Loucy (cell line): ENCODE results near the gene CDS2.

ENCODE experiments used
- H2AFZ ChIP-seq: fragments of 200-600 bp; sonication (generic); 2 replicates; pipeline ENCODE4 v1.6.0; 2016; ENCODE audit warnings: antibody characterized with exemption, mild to moderate bottlenecking, low read length, moderate library complexity
- H3F3A ChIP-seq: fragments of 200-600 bp; 2 replicates; pipeline ENCODE4 v1.6.0; 2016; ENCODE audit warnings: antibody characterized with exemption, low read depth, mild to moderate bottlenecking
- H3K27me3 ChIP-seq: fragments of 200-600 bp; sonication (generic); 2 replicates; pipeline ENCODE4 v1.6.1; 2014; ENCODE audit warnings: low read length, mild to moderate bottlenecking; ENCODE audit not compliant: insufficient read depth, poor library complexity, severe bottlenecking
- H3K36me3 ChIP-seq: fragments of 200-600 bp; sonication (generic); 2 replicates; pipeline ENCODE4 v1.6.1; 2016; ENCODE audit warnings: low read length; ENCODE audit not compliant: insufficient read depth
- H3K4me1 ChIP-seq: fragments of 200-600 bp; sonication (generic); 2 replicates; pipeline ENCODE4 v1.5.1; 2014; ENCODE audit warnings: low read length, mild to moderate bottlenecking; ENCODE audit not compliant: insufficient read depth, poor library complexity, severe bottlenecking
- H3K4me2 ChIP-seq: fragments of 200-600 bp; sonication (generic); 2 replicates; pipeline ENCODE4 v1.6.0; 2014; ENCODE audit warnings: antibody characterized with exemption, low read length, low read depth, mild to moderate bottlenecking; ENCODE audit not compliant: poor library complexity, severe bottlenecking
- H3K4me3 ChIP-seq: fragments of 200-600 bp; sonication (generic); 2 replicates; pipeline ENCODE4 v1.5.1; 2014; ENCODE audit warnings: low read length, mild to moderate bottlenecking, mixed read lengths; ENCODE audit not compliant: poor library complexity, severe bottlenecking
- H3K79me2 ChIP-seq: fragments of 200-600 bp; sonication (generic); 2 replicates; pipeline ENCODE4 v1.6.1; 2014; ENCODE audit warnings: low read length; ENCODE audit not compliant: insufficient read depth
- H3K9ac ChIP-seq: fragments of 200-600 bp; sonication (generic); 2 replicates; pipeline ENCODE4 v1.6.0; 2014; ENCODE audit warnings: mild to moderate bottlenecking, low read depth, low read length, moderate library complexity; ENCODE audit not compliant: poor library complexity, severe bottlenecking
- H3K9me2 ChIP-seq: fragments of 200-600 bp; sonication (generic); replicated peaks from 2 replicates; pipeline ENCODE4 v1.6.1; 2016; ENCODE audit warnings: low read depth, low read length, mixed read lengths
- H3K9me3 ChIP-seq: fragments of 200-600 bp; sonication (generic); 2 replicates; pipeline ENCODE4 v1.6.1; 2014; ENCODE audit warnings: mild to moderate bottlenecking, antibody characterized with exemption, low read length, low read depth; ENCODE audit not compliant: insufficient read depth
- H4K20me1 ChIP-seq: fragments of 200-600 bp; sonication (generic); 2 replicates; pipeline ENCODE4 v1.6.0; 2014; ENCODE audit warnings: antibody characterized with exemption, low read length, mild to moderate bottlenecking; ENCODE audit not compliant: insufficient read depth, poor library complexity, severe bottlenecking
- EZH2phosphoT487 ChIP-seq: fragments of 200-600 bp; IDR thresholded peaks from 2 replicates; pipeline ENCODE4 v1.6.1; 2018; ENCODE audit warnings: antibody characterized with exemption, mild to moderate bottlenecking, moderate library complexity, borderline replicate concordance
- TF ChIP-seq, protein P1 (sequence below): fragments of 200-600 bp; sonication (generic); conservative IDR thresholded peaks from 2 replicates; pipeline ENCODE4 v1.5.1; 2014; ENCODE audit warnings: mild to moderate bottlenecking, antibody characterized with exemption, low read length

Gene CDS2

DNA sequence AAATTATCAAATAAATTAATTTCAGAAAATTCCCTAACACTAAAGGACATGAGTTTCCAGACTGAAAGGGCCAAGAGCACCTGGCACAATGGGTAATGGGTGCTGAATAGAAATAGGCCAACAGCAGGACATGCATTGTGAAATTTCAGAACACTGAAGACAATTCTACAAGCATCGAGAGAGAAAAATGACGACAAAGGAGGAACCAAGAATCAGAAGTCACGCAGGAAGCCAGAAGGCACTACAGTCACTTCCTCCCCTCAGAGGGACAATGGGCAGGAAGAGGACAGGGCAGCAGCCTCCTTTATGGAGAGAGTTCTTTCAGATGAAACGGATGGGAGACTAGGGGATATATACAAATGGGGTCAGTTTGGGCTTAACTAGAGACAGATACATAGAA lies 36.6 kb upstream of the CDS2 start:
- H3K4me3 ChIP-seq = no peak overlapping the region
- H2AFZ ChIP-seq = 0 out of 2 replicates have a peak overlapping the region, but pooled peaks have one; percentile 20
- no peaks in the 10 kb centered on the region for H3K79me2 ChIP-seq
- TF ChIP-seq, protein P1, sequence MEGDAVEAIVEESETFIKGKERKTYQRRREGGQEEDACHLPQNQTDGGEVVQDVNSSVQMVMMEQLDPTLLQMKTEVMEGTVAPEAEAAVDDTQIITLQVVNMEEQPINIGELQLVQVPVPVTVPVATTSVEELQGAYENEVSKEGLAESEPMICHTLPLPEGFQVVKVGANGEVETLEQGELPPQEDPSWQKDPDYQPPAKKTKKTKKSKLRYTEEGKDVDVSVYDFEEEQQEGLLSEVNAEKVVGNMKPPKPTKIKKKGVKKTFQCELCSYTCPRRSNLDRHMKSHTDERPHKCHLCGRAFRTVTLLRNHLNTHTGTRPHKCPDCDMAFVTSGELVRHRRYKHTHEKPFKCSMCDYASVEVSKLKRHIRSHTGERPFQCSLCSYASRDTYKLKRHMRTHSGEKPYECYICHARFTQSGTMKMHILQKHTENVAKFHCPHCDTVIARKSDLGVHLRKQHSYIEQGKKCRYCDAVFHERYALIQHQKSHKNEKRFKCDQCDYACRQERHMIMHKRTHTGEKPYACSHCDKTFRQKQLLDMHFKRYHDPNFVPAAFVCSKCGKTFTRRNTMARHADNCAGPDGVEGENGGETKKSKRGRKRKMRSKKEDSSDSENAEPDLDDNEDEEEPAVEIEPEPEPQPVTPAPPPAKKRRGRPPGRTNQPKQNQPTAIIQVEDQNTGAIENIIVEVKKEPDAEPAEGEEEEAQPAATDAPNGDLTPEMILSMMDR = no peak
- no peak for TF ChIP-seq EZH2phosphoT487
- no peaks in the 10 kb centered on the region for H3K9me2 ChIP-seq
- H3F3A ChIP-seq = no peaks in the 10 kb centered on the region
- no peak overlapping the region for H3K9ac ChIP-seq
- no peaks in the 10 kb centered on the region; the same call in 1 of the 2 replicates for H3K36me3 ChIP-seq
- no peaks in the 10 kb centered on the region for H3K9me3 ChIP-seq
- H3K4me1 ChIP-seq = no peaks in the 10 kb centered on the region
- no peaks in the 10 kb centered on the region for H3K27me3 ChIP-seq
- H4K20me1 ChIP-seq = no peaks in the 10 kb centered on the region
- no peak overlapping the region for H3K4me2 ChIP-seq

DNA sequence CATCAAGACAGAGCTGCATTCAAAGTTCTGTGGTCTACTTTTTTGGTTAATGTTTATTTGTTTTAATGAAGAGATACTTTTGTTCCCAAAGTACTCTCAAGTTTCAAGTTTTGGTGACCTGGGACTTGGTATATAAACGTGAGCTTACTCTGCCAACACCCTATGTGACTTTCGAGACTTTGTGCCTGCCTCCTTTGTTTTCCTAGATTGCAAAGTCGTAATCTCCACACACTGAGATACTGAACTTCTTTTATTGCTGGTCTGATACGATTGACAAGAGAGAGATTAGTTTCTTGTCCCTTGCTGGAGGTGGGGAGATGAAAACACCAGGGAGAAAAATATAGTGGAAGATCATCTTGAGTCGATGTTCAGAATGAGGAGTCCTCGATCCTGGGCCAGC lies 34.9 kb upstream of the CDS2 start:
- Histone ChIP-seq H3K4me2 (no peak overlapping the region), H4K20me1 (no peaks in the 10 kb centered on the region), H3K9ac (no peak overlapping the region), H3K9me2 (no peaks in the 10 kb centered on the region), H3K27me3 (no peaks in the 10 kb centered on the region), H3K4me1 (no peaks in the 10 kb centered on the region), H3K36me3 (no peaks in the 10 kb centered on the region; the same call in 1 of the 2 replicates), H3K79me2 (no peaks in the 10 kb centered on the region), H3F3A (no peaks in the 10 kb centered on the region), H3K9me3 (no peaks in the 10 kb centered on the region), H2AFZ (no peak overlapping the region), H3K4me3 (no peak overlapping the region)
- TF ChIP-seq, protein P1 = no peak
- no peak for TF ChIP-seq EZH2phosphoT487

DNA sequence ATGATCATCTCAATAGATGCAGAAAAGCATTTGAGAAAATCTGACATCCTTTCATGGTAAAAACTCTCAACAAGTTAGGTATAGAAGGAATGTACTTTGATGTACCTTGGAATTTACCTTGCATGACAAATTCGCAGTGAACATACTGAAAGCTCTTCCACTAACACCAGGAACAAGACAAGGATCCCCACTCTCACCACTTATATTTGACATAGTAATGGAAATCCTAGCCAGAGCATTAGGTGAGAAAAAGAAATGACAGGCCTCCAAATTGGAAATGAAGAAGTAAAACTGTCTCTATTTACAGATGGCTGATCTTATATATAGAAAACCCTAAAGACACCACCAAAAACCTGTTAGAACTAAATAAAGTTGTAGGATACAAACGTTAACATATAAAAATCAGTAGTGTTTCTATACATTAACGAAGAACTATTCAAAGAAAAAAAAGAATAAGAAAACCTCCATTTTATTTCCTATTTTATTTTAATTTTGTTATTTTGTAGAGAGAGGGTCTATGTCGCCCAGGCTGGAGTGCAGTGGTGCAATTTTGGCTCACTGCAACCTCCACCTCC lies 34.0 kb upstream of the CDS2 start:
- Histone ChIP-seq H3K36me3 (no peaks in the 10 kb centered on the region; the same call in 1 of the 2 replicates), H3K79me2 (no peaks in the 10 kb centered on the region), H3K4me2 (no peak overlapping the region), H3K27me3 (no peaks in the 10 kb centered on the region), H4K20me1 (no peaks in the 10 kb centered on the region), H3K4me1 (no peaks in the 10 kb centered on the region), H3F3A (no peaks in the 10 kb centered on the region), H3K9me3 (no peaks in the 10 kb centered on the region), H3K9me2 (no peaks in the 10 kb centered on the region), H2AFZ (no peak overlapping the region), H3K9ac (no peak overlapping the region), H3K4me3 (no peak overlapping the region)
- no peak for TF ChIP-seq EZH2phosphoT487
- TF ChIP-seq, protein P1 = no peak
